NCI-H128 (cell line): ENCODE data around the gene ASB5.
"Not testable (repeated sequence)": the region's sequence is repeated elsewhere in the genome, so short reads cannot be mapped to it uniquely, and the experiment has no call there.

Source experiments
- DNase-seq: peaks from one replicate; lab custom pipeline; 2025; ENCODE audit not compliant: unreplicated experiment; lab: John Stamatoyannopoulos, UW

The ASB5 gene, protein sequence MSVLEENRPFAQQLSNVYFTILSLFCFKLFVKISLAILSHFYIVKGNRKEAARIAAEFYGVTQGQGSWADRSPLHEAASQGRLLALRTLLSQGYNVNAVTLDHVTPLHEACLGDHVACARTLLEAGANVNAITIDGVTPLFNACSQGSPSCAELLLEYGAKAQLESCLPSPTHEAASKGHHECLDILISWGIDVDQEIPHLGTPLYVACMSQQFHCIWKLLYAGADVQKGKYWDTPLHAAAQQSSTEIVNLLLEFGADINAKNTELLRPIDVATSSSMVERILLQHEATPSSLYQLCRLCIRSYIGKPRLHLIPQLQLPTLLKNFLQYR

DNA sequence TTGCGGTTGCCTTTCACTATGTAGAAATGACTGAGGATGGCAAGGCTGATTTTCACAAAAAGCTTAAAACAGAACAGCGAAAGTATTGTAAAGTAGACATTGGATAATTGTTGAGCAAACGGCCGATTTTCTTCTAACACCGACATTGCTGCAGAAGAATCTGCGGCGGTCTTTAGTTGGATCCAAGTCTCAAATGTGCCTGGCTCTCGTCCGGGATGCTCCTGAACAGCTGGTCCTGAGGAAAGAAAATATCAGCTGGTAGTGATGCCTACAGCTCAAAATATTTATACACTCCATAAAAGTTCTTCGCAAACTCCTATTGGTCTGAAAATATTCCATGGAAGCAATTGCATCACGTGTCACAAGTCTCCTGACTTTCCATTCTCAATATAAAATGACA is at the start of gene ASB5:
Gene ASB5 (minus strand): TSS at position 260 of the 400 bp plus-strand sequence. CDS start 114 bp downstream, at position 146.
- no peak for DNase-seq

DNA sequence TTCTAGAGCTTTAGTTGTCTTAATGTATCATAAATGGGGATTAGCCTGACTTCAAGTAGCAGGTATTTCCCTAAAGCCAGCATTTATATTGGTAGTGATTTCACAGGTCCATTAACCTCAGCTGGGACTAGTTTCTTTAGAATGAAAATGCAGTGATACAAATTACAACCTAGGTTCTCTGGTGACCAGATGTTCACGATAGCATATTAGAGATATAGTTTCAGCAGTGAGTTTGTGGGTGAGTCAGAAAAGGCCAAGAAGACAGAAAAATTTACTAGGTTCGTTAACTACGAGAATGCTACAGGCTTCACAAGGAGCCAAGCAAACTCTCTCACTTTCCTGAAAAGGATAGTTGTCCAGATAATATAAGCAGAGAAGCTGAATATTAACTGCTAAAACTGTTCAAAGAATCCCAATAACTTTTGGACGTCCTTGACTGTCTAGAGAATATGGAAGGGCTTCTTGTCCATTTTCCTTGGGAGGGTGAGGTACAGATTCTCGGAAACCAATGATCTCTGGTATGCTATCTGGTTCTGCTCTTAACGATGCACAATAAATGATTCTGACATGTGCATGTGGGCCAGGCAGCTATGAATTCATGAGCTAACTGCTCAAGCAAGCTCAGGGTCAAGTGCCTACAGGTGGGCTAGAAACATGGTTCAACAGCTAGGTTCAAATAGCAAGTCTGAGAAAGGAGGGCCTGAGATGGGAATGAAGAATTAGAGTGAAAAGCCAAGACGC is 44.7 kb upstream of the ASB5 start:
- no peak for DNase-seq

DNA sequence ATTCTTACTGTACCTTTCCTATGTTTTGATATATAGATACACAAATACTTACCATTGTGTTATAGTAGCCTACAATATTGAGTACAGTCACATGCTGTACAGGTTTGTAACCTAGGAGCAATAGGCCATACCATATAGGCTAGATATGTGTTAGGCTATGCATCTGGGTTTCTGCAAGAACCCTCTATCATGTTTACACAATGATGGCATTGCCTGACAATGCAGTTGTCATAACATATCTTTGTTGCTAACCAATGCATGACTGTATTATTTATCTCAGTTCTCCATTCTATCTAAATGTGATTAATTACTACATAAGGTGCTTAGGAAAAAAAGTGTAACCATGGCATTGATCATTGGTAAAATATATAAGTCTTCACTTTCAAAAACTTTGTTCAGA is 40.8 kb upstream of the ASB5 start:
- no peak for DNase-seq

DNA sequence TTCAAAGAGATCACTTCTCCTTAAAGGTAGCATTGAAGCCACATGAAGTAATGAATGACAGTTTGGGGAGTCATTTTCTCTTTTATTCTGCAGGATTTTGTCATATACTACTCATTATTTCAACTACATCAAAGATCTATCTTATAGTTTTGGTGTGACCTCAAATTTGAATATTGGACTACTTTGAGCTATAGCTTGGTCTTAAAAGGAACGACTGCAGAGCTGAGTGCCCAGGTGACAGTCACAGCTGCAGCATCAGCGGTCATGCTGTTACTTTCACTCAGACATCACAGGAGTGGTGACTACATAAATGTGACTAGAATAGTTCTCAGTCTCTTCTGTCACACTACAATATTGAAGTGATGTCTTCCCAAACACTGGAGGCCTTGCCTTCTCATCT is 40.0 kb upstream of the ASB5 start:
- no peak for DNase-seq

DNA sequence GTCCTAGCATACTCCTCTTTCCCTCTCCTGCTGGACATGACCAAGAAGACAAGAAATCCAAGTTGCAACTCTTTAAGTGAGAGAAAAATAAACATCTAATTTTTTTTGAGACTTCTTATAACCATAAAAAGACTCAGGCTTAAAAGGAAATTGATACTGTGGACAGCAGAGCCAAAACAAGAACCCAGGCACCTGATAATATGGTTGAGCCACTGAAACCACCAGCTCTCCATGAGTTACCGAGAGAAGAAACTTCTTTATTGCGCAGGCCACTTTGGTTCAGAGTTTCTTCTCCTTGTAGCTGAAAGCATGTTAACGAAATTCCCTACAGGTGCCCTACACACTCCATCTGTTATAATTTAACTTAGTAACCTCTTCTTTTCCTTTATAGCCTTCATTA is 39.4 kb upstream of the ASB5 start:
- no peak for DNase-seq

DNA sequence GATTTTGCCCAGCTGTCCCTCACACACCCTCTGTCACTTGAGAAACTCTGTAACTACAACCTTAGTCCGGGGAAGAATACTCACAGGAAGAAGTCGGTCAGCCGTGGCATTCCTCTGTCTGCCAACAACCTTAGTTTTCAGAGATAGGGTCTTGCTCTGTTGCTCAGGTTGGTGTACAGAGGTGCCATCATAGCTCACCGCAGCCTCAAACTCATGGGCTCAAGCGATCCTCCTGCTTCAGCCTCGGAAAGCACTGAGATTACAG is 38.6 kb upstream of the ASB5 start:
- DNase-seq: no peak

DNA sequence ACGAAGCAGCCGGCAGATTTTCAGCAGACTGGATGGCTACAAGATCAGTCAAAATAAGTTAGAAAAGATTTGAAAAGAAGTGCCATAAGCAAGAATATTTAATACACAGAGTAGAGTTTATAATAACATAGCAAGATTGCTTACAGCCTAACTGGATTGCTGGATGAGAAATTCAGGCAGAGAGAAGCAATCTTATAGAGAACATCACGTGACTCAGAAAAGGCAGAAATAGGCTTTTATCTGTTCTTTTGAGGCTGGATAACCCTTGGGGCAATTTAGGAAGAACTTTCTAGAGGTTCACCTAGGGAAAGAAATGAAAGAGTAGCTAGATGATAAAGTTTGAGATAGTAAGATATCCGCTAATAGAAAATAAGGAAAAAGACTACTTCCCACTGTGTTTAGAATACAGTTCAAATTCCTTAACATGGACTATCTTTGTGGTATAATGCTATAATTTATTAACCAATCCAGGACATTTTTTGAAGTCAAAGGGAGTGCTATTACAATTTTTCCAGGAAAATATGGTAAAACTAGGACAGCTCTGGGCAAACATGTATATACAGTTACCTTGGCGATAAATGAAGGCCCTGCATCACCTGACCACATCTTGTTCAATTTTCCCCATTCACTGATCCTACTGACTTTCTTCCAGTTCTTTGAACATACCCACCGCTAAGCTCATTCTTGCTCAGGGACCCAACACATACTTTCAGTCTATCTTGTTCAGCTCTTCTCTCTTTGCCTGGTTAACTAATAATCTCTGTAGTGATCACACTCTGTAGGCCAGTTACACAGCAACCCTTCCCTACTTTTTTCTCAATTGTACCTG is 38.0 kb upstream of the ASB5 start:
- no peak for DNase-seq

DNA sequence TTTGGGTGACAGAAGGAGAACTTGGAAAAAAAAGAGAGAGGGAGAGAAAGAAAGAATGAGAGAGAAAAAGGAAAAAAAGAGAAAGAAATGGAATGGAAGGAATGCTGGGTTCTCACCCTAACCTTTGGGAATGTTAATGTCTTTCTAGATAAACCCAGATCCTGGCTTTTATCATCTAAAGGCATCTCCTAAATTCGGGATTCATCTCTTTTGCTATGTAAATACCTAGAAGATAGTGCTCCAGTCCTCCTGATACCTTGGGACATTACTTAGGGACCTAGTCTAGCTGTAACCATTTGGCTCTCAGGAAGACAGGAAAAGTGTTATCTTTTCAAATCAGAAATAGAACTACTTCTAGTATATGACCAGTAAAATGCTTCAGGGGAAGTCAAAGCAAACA is 34.9 kb upstream of the ASB5 start:
- no peak for DNase-seq

DNA sequence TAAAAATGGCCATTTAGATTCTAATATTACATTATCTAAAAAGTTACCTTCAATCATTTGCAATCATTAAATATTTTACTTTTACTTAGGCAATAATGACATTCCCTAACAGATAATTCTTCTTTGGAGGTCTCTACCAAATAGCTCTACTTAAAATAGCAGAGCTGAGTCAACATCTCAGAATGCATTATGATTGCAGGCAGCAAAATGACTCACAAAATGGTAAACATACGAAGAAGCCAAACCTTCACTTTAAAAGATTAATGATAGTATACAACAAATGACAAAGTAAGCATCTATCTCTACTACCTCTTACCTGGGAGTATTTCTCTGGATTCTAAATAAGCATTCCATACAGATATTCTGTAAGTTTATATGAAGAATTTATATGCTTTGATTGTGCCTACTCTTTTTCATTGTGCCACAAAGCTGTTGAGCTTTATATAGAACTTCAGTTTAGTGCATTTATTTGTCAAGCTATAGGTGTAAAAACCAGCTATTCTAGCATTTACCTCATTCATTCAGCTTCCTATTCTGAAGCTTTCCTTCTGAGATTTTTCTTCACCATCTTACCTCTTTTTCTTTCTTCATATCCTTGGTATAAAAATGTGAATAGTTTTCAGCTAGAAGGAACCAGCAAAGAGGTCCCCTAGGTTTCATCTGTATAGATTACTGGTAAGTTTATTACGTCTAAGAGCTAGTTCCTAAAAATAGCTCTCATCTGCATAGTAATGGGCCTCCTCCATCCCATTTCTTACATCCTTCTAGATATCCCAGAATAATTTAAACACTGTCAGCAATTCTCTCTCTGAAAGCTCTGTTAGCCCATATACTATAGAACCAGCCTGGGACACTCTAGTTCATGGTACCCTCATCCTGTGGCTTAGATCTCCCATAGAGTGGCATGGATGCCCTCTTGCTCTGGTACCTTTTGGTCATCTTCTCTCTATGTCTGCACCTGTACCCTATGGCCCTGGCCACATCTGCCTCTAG is 33.6 kb upstream of the ASB5 start:
- DNase-seq: no peak

DNA sequence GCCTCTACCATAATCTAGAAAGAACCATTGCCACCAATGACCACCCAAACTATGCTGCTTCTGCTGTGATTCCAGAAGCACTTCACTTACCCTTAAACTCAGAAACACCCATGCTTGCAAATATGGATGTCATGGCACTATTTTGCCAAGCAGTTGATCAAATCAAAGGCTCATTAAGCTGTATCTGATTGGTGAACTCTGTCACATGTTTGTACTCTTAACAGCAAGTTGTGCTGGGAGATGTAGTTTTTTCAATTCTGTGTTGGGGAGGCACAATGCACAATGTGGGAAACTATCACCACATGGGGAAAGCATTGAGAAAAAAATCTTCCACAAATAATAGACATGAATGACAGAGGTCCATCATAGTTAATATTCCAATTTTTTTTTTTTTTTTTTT is 31.5 kb upstream of the ASB5 start:
- DNase-seq: no peak

DNA sequence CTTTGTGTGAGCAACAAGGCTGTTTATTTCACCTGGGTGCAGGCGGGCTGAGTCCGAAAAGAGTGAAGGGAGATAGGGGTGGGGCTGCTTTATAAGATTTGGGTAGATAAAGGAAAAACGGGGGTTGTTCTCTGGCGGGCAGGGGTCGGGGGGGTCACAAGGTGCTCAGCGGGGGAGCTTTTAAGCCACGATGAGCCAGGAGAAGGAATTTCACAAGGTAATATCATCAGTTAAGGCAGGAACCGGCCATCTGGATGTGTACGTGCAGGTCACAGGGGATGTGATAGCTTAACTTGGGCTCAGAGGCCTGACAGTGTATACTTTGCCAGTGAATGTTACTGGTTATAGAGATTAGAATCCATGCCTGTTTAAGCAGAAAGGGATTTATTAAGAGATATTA is 31.0 kb upstream of the ASB5 start:
- DNase-seq: no peak

DNA sequence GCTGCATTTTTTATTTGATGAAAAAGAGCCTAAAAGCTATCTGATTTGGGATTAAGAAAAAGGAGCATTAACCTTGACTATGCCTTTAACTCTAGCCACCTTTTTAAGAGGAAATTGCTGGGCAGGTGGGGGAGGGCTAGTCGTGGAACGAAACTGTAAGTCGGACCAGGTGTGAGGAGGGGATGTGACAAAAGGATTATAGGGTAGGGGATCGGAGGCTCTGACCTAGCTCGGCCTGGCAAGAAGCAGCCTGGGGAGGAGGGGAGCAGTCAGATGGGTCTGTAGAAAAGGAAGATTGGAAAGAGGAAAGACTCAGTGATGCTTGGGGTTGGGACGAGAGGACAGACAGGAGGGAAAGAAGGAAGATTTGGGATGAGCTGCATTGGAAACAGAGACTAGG is 29.6 kb upstream of the ASB5 start:
- no peak for DNase-seq

DNA sequence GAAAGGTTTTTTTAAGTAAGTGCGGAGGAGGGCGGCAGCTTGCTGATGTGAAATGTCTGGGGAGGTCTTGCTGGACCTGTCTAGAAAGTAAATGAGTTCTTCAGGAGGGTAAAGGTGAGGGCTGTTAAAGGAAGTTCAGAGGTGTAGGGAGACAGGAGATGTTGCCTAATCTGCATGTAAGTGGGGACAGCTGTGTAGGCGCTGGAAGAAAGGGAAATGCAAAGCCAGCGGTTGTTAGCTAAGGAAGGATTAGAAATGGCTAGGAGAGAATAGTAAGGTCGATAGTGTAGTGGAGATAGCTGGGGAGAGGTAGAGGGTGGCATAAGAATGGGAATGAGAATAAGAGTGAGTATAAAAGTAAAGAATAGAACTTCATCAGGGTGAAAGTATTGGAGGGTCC is 26.9 kb upstream of the ASB5 start:
- not testable (repeated sequence) for DNase-seq

DNA sequence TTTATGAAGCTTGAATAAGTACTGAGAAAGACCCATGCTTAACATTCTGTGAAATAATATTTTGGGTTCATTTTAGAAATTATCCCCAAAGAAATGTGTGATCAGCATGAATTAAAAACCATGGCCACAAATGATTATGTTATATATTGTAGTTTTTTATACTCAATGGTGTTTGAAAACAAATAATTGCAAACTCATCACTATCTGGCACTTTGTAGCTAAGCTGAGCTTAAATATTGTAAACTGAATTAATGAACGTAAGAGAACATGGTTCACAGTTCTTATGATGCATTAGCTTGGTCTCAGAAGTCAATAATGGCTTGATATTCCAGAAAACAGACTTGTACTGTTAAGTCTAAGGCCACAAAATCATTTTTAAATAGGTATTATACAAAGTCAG is 24.6 kb upstream of the ASB5 start:
- no peak for DNase-seq

DNA sequence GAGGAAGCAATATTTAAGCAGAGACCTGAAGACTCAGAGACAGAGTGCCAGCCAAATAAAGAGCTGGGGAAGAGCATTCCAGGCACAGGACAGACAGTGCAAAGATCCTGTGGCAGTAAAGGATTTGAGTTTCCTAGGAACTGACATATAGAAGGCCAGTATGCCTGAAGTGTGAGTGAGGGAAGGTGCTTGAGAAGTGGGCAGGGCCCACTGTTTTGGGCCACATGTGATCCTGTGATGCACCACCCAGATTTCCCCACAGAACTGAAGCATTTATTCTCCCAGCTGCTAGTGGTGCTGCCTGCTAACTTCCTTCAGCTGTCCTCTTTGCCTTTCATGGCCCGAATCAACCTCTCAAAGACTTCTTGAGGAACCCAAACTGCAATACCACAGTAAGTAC is 23.9 kb upstream of the ASB5 start:
- DNase-seq: no peak

DNA sequence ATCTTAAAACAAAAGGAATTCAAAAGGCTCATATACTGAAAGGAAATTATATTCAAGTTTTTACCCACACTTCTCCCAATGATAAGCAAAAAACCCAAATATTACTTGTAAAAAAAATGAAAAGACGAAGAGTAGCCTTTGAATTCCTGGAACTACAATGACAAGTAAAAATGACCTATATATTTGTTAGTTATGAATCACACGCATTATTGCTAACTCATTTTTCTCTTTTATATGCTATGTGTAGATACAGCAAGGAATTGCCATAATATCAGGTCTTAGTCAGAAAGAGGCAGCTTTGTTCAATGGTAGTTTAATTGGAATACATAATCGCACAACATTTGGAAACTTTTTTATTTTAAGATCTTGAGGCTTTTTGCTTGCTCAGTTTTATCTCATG is 22.7 kb upstream of the ASB5 start:
- DNase-seq: no peak

DNA sequence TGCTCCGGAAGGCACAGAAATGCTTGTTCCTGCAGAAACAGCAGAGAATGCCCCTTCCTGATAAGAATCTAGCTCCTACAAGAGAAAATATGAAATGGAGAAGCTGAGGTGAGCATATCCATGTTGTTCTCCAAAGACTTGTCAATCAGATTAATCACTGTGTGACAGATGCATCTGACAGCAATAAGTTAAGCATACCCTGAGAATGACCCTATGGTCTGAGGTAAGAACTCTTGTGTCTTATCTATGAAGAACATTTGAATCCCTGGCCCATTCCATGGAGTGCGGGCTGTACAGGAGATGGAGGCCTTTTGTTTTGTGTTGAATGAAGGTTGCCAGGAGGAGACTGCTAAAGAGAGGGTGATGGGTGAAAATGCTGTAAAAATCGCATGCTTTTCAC is 21.5 kb upstream of the ASB5 start:
- DNase-seq: no peak

DNA sequence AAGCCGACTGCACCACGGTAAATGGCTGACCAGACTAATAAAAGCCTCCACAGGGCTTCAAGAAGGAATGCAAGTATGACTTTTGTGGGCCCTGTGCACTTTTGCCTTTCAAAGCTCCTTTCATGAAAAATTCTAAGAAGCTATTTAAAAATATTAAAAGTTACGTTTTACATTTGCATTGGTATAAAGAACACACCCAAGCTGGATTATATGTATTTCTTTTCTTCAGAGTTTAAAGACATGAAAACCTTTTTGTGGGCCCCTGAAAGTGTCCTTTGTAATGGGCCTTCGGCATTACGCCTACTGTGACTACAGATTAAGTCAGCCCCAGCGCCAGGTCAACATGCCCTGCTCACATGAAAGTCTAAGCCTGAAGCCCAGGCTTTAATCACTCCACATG is 20.5 kb upstream of the ASB5 start:
- no peak for DNase-seq

DNA sequence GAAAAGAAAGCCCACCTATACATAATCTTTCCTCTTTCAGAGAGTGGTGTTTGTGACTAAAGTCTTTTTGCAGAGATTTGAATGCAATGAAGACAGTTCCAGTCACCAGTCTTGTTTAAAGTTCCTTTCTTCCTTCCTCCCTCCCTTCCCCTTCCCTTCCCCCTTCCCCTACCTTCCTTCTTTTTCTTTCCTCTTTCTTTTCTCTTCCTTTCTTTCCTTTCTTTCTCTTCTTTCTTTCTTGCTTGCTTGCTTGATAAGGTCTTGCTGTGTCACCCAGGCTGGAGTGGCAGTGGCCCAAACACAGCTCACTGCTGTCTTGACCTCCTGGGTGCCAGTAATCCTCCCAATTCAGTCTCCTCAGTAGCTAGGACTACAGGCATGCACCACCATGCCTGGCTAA is 19.0 kb upstream of the ASB5 start:
- no peak for DNase-seq

DNA sequence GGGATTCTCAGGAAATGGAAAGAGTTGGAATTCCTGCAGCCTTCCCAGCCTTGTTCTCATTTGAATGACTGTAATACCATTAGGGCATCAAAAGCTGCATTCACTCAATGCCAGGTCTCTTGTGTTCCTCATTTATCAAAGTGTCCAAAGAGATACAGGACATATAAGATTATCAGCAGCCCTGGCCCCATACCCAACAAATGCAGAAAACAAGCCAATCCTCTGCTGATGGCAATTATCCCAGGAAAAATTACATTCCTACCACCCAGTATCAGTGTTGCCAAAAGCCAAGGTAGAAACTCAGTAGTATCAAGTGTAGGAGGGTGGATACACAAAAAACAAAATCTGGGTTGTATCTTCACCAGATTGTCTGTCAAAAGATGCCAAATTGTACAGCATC is 18.5 kb upstream of the ASB5 start:
- no peak for DNase-seq

DNA sequence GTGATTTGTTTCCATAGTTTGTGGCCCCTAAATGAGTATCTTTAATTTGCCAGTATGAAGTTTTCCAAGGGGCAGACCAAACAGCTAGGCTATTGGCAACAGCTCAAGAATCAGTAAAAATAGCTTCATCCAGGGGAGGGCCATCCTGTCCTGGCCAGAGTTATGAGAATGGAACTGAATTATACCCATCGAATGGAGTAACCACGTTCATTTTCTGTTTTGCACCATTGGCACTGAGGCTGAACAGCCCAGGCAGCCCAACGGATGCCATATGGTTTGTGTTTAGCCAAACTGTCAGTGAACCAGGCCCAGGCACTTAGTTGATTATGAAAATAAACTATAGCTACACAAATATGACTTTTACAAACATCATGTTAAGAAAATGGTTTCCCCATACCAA is 17.7 kb upstream of the ASB5 start:
- no peak for DNase-seq
